HT-29 (cell line): ENCODE results near the gene AK9. TPM values are rescaled to one million over a fixed set of nuclear protein-coding genes. Genes with fewer than 3 reads are reported as not detected.
A peak's percentile ranks its signal among the peaks of the same experiment; 100 is the strongest.
"Not testable (repeated sequence)": the region's sequence is repeated elsewhere in the genome, so short reads cannot be mapped to it uniquely, and the experiment has no call there.

Experiments
- DNase-seq: peaks from one replicate; pipeline ENCODE4 v3.0.0-alpha.2; 2015; ENCODE audit warnings: low spot score
- total RNA-seq: library from RNA; depleted of rRNA; stranded (reverse); fragments of >200 nt; shearing (Covaris generic); gene quantifications from 2 replicates; pipeline ENCODE4 v1.2.3, GENCODE V29; 2014

Gene AK9
- total RNA-seq, 1 experiment from 2014 or later = 2.1 TPM

GRCh38 chr6:109696355-109696754, 5.4 kb upstream of the AK9 start:
- no peak for DNase-seq

- peak; percentile 38 for DNase-seq
Measured at GRCh38 chr6:109695468-109695867, 4.5 kb upstream of the AK9 start.

GRCh38 chr6:109693111-109693510, 2.1 kb upstream of the AK9 start:
- DNase-seq = no peak

GRCh38 chr6:109690373-109690736, 647 bp downstream of the AK9 start:
- peak; percentile 51 for DNase-seq

GRCh38 chr6:109687271-109687761, 3.7 kb downstream of the AK9 start:
- no peak for DNase-seq

GRCh38 chr6:109686566-109687265, 4.3 kb downstream of the AK9 start:
- no peak for DNase-seq

- not testable (repeated sequence) for DNase-seq
Measured at GRCh38 chr6:109678661-109679505, 12.1 kb downstream of the AK9 start.

- no peak for DNase-seq
Measured at GRCh38 chr6:109678240-109678639, 12.8 kb downstream of the AK9 start.

GRCh38 chr6:109676724-109677123, 14.3 kb downstream of the AK9 start:
- DNase-seq = no peak

GRCh38 chr6:109672839-109673238, 18.2 kb downstream of the AK9 start:
- no peak for DNase-seq

- DNase-seq = no peak
Measured at GRCh38 chr6:109672175-109672574, 18.8 kb downstream of the AK9 start.

- DNase-seq = no peak
Measured at GRCh38 chr6:109671733-109672132, 19.3 kb downstream of the AK9 start.

- no peak for DNase-seq
Measured at GRCh38 chr6:109669811-109670210, 21.2 kb downstream of the AK9 start.

- no peak for DNase-seq
Measured at GRCh38 chr6:109662192-109662591, 28.8 kb downstream of the AK9 start.

GRCh38 chr6:109660526-109661320, 30.3 kb downstream of the AK9 start:
- DNase-seq = no peak

GRCh38 chr6:109655761-109656262, 35.2 kb downstream of the AK9 start:
- no peak for DNase-seq

GRCh38 chr6:109653264-109653663, 37.7 kb downstream of the AK9 start:
- no peak for DNase-seq

- DNase-seq = no peak
Measured at GRCh38 chr6:109644131-109644530, 46.9 kb downstream of the AK9 start.

GRCh38 chr6:109632405-109632804, 58.6 kb downstream of the AK9 start:
- no peak for DNase-seq

GRCh38 chr6:109631403-109631802, 59.6 kb downstream of the AK9 start:
- DNase-seq = no peak

- no peak for DNase-seq
Measured at GRCh38 chr6:109628158-109629000, 62.6 kb downstream of the AK9 start.
